GM12892 (cell line): ENCODE data around the gene COL18A1.

Experiments
- POLR2A ChIP-seq: IDR thresholded peaks from 2 replicates; pipeline ENCODE4 v1.6.1; 2011; ENCODE audit warnings: low read depth, low read length, control low read depth
- POLR2AphosphoS5 ChIP-seq: IDR thresholded peaks from 2 replicates; pipeline ENCODE4 v1.6.1; 2011; ENCODE audit warnings: low read depth, low read length, control low read depth

DNA sequence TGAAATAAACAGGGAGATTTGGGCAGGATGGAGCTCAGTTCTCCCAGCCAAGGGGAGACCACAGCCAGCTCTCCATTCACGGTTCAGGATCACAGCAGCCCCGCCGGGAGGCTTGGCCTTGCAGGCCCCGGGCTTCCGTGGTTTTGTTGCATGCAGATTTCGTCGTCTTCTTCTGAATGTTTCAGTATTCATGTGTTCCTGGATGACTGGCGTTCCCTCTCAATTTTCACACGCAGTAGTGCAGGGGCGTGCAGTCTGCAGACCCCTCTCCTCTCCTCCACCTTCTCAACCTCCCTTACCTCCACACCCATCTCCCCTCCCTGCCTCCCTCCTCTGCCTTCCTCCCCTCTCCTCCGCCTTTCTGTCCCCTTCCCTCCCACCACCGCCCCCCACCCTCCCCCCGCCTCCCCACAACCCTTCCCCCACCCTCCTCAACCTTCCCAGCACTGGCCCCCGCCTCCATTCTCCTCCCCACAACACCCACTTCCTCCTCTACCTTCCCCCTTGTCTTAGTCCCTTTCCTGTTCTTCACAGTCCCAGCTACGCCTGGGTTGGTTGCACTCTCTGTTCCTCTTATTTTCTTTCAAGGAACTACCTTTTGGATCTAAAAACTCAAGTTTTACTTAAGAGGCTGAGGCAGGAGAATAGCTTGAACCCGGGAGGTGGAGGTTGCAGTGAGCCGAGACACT lies 145.7 kb downstream of the COL18A1 start:
- TF ChIP-seq POLR2A (no peak), POLR2AphosphoS5 (no peak)
